ENCODE measurements around the gene FAM131A.

The FAM131A gene

GRCh38 chr3:184341925-184342324 is 4.5 kb downstream of the FAM131A start:
- no peak for DNase-seq

GRCh38 chr3:184343200-184343876 is 5.9 kb downstream of the FAM131A start:
- peak; percentile 35 for DNase-seq

- DNase-seq: no peak
Observed at GRCh38 chr3:184344579-184345316, 7.3 kb downstream of the FAM131A start.

- peak; percentile 78 for DNase-seq
Observed at GRCh38 chr3:184345317-184346144, 8.1 kb downstream of the FAM131A start.

- DNase-seq: no peak
Observed at GRCh38 chr3:184346480-184347190, 9.2 kb downstream of the FAM131A start.

- no peak for DNase-seq
Observed at GRCh38 chr3:184347321-184348056, 10.1 kb downstream of the FAM131A start.

- DNase-seq: no peak
Observed at GRCh38 chr3:184348057-184348382, 10.6 kb downstream of the FAM131A start.

GRCh38 chr3:184349563-184350470 is 12.4 kb downstream of the FAM131A start:
- DNase-seq: no peak

- DNase-seq: no peak
Observed at GRCh38 chr3:184350618-184351017, 13.2 kb downstream of the FAM131A start.

GRCh38 chr3:184351511-184352148 is 14.2 kb downstream of the FAM131A start:
- no peak for DNase-seq

GRCh38 chr3:184352149-184352785 is 14.9 kb downstream of the FAM131A start:
- DNase-seq: no peak

GRCh38 chr3:184352897-184353545 is 15.6 kb downstream of the FAM131A start:
- DNase-seq: no peak

GRCh38 chr3:184353546-184353941 is 16.1 kb downstream of the FAM131A start:
- DNase-seq: no peak

- peak; percentile 31 for DNase-seq
Observed at GRCh38 chr3:184354121-184354728, 16.8 kb downstream of the FAM131A start.

- no peak for DNase-seq
Observed at GRCh38 chr3:184354754-184355153, 17.4 kb downstream of the FAM131A start.

GRCh38 chr3:184355261-184356040 is 18.1 kb downstream of the FAM131A start:
- DNase-seq: no peak

- no peak for DNase-seq
Observed at GRCh38 chr3:184357248-184358123, 20.1 kb downstream of the FAM131A start.

All from fibroblast of skin of back (primary cell).